Measurements from ENCODE around the gene MAP3K3.
A peak's percentile ranks its signal among the peaks of the same experiment; 100 is the strongest.
"Not testable (repeated sequence)": the region's sequence is repeated elsewhere in the genome, so short reads cannot be mapped to it uniquely, and the experiment has no call there.

MAP3K3 gene

GRCh38 chr17:63709110-63709509, 86.9 kb downstream of the MAP3K3 start:
- DNase-seq, result no peak

DNA sequence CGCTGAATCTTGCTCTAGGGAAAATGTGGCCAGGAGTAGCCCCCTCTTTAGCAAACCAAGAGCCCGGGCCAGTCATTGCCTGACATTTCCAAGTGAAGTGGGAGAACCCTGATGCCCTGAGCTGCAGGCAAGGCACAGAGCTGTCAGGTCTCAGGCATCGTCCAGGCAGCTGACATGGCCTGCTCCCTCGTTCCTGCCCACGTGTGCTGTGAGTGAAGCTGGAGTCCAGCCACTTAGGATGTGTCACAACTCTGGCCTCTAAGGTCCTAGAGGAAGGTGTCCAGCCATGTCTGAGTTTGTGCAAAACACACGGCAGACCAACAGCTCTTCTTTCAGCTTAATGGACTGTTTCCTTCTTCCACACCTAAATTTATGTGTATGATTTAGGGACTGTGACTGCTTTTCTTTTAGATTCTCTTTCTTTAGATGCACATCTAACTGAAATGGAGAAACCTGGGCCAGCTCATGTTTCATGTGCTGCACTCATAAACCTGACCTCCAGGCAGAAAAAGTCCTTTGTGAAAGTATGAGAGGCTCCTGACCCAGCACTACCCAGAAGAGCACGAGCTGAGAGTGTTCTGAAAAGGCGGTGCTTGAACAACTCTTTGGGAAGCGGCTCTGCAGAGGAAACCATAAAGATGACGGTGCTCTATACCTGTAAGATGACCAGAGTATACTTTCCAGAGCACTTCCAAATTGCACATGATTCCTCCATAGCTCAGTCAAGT, 92.5 kb downstream of the MAP3K3 start:
- DNase-seq, result no peak

DNA sequence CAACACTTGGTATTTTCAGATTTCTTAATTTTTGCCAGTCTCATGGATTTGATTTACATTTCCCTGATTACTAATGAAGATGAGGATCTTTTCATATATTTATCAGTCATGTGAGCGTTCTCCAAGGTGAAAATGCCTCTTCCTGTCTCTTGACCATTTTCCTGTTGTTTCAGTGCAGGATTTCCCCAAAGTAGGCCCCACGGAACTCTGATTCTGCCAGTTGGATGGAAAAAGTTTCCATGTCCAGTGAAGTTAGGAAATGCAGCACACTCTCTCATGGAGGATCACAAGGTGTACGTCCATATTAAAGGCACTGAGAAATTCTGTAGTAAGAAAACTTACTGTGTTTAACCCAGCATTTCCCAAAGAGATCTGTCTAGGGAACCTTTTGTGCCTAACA, 94.2 kb downstream of the MAP3K3 start:
- no peak for DNase-seq

DNA sequence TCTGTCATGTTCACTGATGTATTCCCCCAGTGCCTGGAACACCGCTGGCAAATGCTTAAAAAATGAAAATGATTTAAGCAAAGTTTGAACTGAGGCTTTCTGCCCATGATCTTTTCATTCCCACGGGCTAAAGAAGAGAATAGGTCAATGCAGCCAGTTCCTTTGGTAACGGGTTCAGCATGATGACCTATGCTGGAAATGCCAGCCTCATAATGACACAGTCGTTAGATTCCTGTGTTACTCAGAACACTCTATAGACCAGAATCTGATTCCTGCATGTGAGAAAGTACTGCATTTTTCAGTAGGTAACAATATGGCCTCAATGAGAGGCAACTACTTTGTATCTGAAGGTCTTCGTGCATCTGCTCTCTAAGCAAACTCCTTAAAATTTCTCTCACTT, 96.8 kb downstream of the MAP3K3 start:
- DNase-seq, result no peak

GRCh38 chr17:63720194-63720593, 98.0 kb downstream of the MAP3K3 start:
- not testable (repeated sequence) for DNase-seq

- no peak for DNase-seq
Measured at GRCh38 chr17:63722403-63722802, 100.2 kb downstream of the MAP3K3 start.

DNA sequence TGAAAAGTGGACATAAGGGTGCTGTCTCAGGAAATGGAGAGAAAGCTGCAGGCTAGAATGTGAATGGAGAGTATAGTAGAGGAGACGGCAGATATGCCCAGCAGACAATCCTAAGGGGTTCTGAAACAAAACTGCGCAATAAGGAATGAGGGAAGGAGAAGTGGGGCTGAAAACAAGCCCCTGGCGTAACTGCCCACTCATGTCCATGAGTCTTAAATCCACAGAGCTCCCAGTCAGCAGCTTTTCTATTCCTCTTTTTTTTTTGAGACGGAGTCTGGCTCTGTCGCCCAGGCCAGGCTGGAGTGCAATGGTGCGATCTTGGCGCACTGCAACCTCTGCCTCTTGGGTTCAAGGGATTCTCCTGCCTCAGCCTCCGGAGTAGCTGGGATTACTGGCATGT, 113.5 kb downstream of the MAP3K3 start:
- no peak for DNase-seq

GRCh38 chr17:63740464-63741142, 118.4 kb downstream of the MAP3K3 start:
- DNase-seq, result no peak

GRCh38 chr17:63741143-63741407, 118.9 kb downstream of the MAP3K3 start:
- no peak for DNase-seq

GRCh38 chr17:63741408-63742173, 119.4 kb downstream of the MAP3K3 start, which contains the start of gene STRADA:
TSS of gene STRADA (minus strand) at chr17:63741799. CDS start at chr17:63728369, 13,430 bp downstream.
- peak; percentile 99 for DNase-seq
